Measurements from ENCODE around the gene SEMA6B. TPM values are rescaled to one million over a fixed set of nuclear protein-coding genes. Genes with fewer than 3 reads are reported as not detected.
A peak's percentile ranks its signal among the peaks of the same experiment; 100 is the strongest.

SEMA6B gene
- total RNA-seq, 3 donors from 2014 or later: 2.3 to 8.8 (median 3.2) TPM

- Histone ChIP-seq H3K4me1 (peaks cover 0 to 3% of the 10 kb centered on the region in 2 donors), H3K27me3 (peaks cover 13 to 51% of the 10 kb centered on the region in 2 donors), H3K4me3 (peak overlapping the region; percentile 24 to 65 (median 42)), H3K9me3 (no peaks in the 10 kb centered on the region), H3K27ac (no peak overlapping the region), H3K36me3 (no peaks in the 10 kb centered on the region)
- intact Hi-C loops (cut with DNase I; ENCODE audit: low total_unique reads): no loop called here
- DNase-seq (ENCODE audit: low spot score in 2 of 2): no peak
- TF ChIP-seq CTCF (IDR thresholded peaks at IDR 0.05) (no peak), POLR2A (IDR thresholded peaks at IDR 0.05) (no peak), POLR2AphosphoS5 (IDR thresholded peaks at IDR 0.05) (no peak)
These were observed 25.4 kb upstream of the SEMA6B start for GRCh38 chr19:4584670-4585460.

GRCh38 chr19:4583961-4584669 lies 24.6 kb upstream of the SEMA6B start:
- Histone ChIP-seq H3K9me3 (no peaks in the 10 kb centered on the region), H3K27ac (no peak overlapping the region), H3K4me3 (peak overlapping the region; percentile 24 to 65 (median 42)), H3K27me3 (peaks cover 13 to 59% of the 10 kb centered on the region in 2 donors), H3K36me3 (no peaks in the 10 kb centered on the region), H3K4me1 (peaks cover 0 to 3% of the 10 kb centered on the region in 2 donors)
- TF ChIP-seq POLR2AphosphoS5 (IDR thresholded peaks at IDR 0.05) (no peak), POLR2A (IDR thresholded peaks at IDR 0.05) (no peak), CTCF (IDR thresholded peaks at IDR 0.05) (no peak)
- no peak for DNase-seq (ENCODE audit: low spot score in 2 of 2)
- intact Hi-C loops (cut with DNase I; ENCODE audit: low total_unique reads): no loop called here

GRCh38 chr19:4582980-4583842 lies 23.7 kb upstream of the SEMA6B start:
- no peak for TF ChIP-seq POLR2A (IDR thresholded peaks at IDR 0.05)
- no peak for TF ChIP-seq POLR2AphosphoS5 (IDR thresholded peaks at IDR 0.05)
- no peak for TF ChIP-seq CTCF (IDR thresholded peaks at IDR 0.05)
- Histone ChIP-seq H3K4me3 (no peak overlapping the region), H3K9me3 (no peaks in the 10 kb centered on the region), H3K4me1 (peaks cover 0 to 3% of the 10 kb centered on the region in 2 donors), H3K27ac (no peak overlapping the region), H3K27me3 (peaks cover 13 to 63% of the 10 kb centered on the region in 2 donors), H3K36me3 (no peaks in the 10 kb centered on the region)
- intact Hi-C loops (cut with DNase I; ENCODE audit: low total_unique reads): no loop called here
- no peak for DNase-seq (ENCODE audit: low spot score in 2 of 2)

GRCh38 chr19:4581666-4582553 lies 22.4 kb upstream of the SEMA6B start:
- peak overlapping the region; percentile 9 to 64 (median 41) for H3K4me3 ChIP-seq

More at GRCh38 chr19:4581666-4582553, 22.4 kb upstream of the SEMA6B start:
- H3K36me3 ChIP-seq: no peaks in the 10 kb centered on the region
- TF ChIP-seq POLR2A (IDR thresholded peaks at IDR 0.05) (no peak), CTCF (IDR thresholded peaks at IDR 0.05) (no peak), POLR2AphosphoS5 (IDR thresholded peaks at IDR 0.05) (no peak)
- intact Hi-C loops (cut with DNase I; ENCODE audit: low total_unique reads): no loop called here
- H3K27me3 ChIP-seq: peaks cover 13 to 69% of the 10 kb centered on the region in 2 donors
- H3K9me3 ChIP-seq: no peaks in the 10 kb centered on the region
- peaks cover 0 to 3% of the 10 kb centered on the region in 2 donors for H3K4me1 ChIP-seq
- no peak overlapping the region for H3K27ac ChIP-seq
- DNase-seq (ENCODE audit: low spot score in 2 of 2): no peak

Data from breast epithelium (tissue), 4 donors.